D721Med (cell line): Measurements from ENCODE around the gene MOAP1.
"Not testable (repeated sequence)": the region's sequence is repeated elsewhere in the genome, so short reads cannot be mapped to it uniquely, and the experiment has no call there.

Experiments
- DNase-seq: peaks from one replicate; pipeline ENCODE4 v3.0.0; 2011; ENCODE audit warnings: low spot score; ENCODE audit not compliant: insufficient read length
- FAIRE-seq: peaks from 2 replicates; lab custom pipeline; 2011; peaks lifted over from hg19 to GRCh38; lab: Jason Lieb, UNC
- TF ChIP-seq, protein P1 (sequence below): IDR thresholded peaks from 2 replicates; pipeline ENCODE4 v1.5.1; 2012; ENCODE audit warnings: mild to moderate bottlenecking, control low read depth; ENCODE audit not compliant: insufficient read depth; ENCODE audit errors: missing control alignments

Gene MOAP1

DNA sequence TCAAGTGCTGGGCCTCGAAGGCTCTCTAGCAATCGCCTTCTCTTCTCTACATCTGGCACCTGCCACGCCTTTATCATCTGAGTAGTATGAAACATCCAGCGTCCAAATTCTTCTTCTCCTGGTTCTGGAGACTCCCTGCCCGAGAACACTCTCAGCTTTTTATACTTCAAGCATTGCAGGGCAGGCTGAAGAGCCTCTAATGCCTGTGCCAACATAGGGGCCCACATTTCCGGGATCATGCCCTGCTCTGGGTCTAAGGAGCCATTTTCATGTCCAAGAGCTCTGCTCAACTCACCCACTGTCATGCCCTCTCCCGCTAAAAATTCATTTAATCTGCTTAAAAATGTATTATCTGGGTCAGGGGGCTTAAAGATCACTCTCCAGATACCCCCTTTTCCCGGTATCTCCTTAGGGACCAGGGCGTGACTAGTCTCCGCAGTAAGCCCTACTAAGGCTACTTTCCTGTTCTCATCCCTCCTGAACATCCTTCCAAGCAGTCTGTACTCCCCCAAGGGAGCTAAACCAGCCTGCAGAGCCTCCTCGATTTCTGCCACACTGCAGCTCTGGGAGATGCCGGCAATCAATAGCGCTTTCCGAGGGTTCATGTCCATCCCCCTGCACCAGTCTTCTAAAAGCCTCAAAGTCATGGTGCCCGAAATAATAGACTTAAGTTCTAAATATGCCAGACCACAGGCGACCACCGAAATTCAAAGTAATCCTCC lies 940 bp downstream of the MOAP1 start:
- TF ChIP-seq, protein P1, sequence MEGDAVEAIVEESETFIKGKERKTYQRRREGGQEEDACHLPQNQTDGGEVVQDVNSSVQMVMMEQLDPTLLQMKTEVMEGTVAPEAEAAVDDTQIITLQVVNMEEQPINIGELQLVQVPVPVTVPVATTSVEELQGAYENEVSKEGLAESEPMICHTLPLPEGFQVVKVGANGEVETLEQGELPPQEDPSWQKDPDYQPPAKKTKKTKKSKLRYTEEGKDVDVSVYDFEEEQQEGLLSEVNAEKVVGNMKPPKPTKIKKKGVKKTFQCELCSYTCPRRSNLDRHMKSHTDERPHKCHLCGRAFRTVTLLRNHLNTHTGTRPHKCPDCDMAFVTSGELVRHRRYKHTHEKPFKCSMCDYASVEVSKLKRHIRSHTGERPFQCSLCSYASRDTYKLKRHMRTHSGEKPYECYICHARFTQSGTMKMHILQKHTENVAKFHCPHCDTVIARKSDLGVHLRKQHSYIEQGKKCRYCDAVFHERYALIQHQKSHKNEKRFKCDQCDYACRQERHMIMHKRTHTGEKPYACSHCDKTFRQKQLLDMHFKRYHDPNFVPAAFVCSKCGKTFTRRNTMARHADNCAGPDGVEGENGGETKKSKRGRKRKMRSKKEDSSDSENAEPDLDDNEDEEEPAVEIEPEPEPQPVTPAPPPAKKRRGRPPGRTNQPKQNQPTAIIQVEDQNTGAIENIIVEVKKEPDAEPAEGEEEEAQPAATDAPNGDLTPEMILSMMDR, result no peak
- no peak for DNase-seq
- FAIRE-seq, result no peak

DNA sequence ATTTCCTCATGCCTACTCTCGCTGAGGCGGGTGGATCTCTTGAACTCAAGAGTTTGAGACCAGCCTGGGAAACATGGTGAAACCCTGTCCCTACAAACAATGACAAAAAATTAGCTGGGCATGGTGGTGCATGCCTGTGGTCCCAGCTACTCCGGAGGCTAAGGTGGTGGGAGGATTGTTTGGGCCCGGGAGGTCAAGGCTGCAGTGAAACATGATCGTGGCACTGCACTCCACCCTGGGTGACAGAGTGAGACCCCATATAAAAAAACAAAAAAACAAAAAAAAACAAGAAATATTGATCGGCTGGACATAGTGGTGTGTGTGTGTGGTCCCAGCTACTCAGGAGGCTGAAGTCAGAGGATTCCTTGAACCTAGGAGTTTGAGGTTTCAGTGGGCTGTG lies 9.2 kb downstream of the MOAP1 start:
- no peak for FAIRE-seq
- TF ChIP-seq, protein P1, result no peak
- DNase-seq, result no peak

DNA sequence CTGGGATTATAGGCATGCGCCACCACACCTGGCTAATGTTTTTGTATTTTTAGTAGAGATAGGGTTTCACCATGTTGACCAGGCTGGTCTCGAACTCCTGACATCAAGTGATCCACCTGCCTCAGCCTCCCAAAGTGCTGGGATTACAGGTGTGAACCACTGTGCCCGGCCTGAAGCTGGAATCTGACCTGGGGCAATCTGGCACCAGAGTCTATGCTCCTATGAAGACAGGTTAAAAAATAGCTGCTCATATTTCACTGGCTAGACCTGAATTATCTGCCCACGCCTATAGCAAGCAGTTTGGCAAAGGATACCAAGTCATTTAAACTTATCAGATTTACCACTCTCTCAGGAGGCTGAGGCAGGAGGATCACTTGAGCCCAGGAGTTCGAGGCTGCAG lies 10.0 kb downstream of the MOAP1 start:
- FAIRE-seq, DNase-seq: not testable (repeated sequence)

DNA sequence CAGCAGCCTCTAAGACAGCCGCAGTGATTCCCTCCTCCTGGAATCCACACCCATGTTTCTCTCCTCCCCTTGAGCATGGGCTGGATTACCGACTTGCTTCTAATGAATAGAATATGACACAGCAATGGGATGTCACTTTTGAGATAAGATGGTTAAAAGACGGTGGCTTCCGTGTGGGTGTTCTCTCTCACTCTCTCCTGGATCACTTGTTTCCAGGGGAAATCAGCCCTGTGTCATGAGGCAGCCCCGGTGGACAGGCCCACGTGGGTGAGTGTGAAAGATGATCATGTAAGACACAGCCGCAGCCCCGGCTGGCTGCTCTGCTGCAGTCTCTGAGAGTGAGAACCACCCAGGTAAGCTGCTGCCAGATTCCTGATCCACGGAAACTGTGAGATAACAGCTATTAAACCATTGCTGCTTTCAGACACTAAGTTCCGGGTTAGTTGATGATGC lies 10.7 kb downstream of the MOAP1 start:
- DNase-seq (no peak), FAIRE-seq (no peak)
- TF ChIP-seq, protein P1, result no peak

DNA sequence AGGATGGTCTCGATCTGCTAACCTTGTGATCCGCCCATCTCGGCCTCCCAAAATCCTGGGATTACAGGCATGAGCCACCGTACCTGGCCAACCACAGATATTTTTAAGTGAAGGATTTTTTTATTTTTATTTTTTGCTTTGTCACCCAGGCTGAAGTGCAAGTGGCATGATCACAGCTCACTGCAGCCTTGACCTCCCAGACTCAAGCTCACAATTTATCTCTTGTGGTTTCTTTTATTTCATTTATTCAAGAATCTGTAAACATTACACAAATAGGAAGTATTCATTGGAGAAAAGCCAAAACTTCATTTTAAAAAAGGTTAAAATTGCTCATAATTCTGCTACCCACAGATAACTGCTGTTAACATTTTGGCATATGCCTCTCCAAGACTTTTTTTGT lies 13.3 kb downstream of the MOAP1 start:
- FAIRE-seq, result no peak
- DNase-seq, result no peak
- TF ChIP-seq, protein P1, result no peak

DNA sequence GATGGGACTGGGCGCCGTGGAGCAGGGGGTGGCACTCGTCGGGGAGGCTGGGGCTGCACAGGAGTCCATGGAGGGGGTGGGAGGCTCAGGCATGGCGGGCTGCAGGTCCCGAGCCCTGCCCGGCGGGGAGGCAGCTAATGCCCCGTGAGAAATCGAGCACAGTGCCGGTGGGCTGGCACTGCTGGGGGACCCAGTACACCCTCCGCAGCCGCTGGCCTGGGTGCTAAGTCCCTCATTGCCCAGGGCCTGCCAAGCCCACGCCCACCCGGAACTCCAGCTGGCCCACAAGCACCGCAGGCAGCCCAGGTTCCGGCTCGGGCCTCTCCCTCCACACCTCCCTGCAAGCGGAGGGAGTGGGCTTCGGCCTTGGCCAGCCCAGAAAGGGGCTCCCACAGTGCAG lies 14.6 kb downstream of the MOAP1 start:
- FAIRE-seq, DNase-seq: not testable (repeated sequence)

DNA sequence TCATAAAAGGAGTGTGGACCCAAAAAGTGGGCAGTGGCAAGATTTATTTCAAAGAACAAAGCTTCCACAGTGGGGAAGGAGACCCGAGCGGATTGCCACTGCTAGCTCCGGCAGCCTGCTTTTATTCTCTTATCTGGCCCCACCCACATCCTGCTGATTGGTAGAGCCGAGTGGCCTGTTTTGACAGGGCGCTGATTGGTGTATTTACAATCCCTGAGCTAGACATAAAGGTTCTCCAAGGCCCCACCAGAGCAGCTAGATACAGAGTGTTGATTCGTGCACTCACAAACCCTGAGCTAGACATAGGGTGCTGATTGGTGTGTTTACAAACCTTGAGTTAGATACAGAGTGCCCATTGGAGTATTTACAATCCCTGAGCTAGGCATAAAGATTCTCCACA lies 15.1 kb downstream of the MOAP1 start:
- not testable (repeated sequence) for DNase-seq, FAIRE-seq

DNA sequence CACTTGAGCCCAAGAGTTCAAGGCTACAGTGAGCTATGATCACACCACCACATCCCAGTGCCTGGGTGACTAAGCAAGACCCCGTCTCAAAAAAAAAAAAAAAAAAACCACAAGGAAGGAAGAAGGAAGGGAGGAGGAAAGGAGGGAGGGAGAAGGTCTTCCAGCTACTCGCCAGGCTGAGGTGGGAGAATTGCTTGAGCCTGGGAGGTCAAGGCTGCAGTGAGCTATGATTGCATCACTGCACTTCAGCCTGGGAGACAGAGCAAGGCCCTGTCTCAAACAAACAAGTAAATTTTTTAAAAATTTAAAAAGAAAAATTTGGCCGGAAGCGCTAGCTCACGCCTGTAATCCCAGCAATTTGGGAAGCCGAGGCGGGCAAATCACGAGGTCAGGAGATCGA lies 16.1 kb downstream of the MOAP1 start:
- FAIRE-seq, DNase-seq: not testable (repeated sequence)

DNA sequence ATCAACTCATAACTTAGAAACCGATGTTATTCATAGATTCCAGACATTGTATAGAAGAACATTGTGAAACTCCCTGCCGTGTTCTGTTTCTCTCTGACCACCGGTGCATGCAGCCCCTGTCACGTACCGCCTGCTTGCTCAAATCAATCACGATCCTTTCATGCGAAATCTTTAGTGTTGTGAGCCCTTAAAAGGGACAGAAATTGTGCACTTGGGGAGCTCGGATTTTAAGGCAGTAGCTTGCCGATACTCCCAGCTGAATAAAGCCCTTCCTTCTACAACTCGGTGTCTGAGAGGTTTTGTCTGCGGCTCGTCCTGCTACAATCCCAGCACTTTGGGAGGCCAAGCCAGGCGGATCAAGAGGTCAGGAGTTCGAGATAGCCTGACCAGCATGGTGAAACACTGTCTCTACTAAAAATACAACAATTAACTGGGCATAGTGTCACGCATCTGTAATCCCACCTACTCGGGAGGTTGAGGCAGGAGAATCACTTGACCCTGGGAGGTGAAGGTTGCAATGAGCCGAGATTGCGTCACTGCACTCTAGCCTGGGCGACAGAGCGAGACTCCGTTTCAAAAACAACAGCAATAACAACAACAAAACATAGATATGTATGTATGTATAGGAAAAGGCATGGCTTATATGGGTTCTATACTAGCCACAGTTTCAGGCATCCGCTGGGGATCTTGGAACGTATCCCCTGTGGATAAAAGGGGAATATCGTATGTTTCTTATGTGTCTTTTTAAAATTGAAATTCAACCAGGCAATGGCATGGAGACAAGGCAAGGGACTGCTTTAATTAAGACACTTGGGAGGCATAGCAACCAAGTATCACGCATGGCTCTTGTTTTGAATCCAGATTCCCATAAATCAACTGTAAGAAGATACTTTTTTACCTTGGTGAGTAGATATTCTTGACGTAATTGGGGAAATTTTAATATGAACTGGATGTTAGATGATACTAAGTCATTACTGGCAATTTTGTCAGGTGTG lies 19.1 kb downstream of the MOAP1 start:
- not testable (repeated sequence) for FAIRE-seq, DNase-seq
